Lung microvascular endothelial cell (primary cell): ENCODE results near the gene FKBP1A. TPM values are rescaled to one million over a fixed set of nuclear protein-coding genes. Genes with fewer than 3 reads are reported as not detected.

Experiments used
- DNase-seq, 2 donors: peaks; one replicate each; pipeline versions ENCODE4 v3.0.0 to v3.0.0-alpha.2; 2010; ENCODE audit warnings: low read depth in 2 of 2
- total RNA-seq: library from RNA; depleted of rRNA; stranded (reverse); fragments of >200 nt; gene quantifications from 2 replicates; pipeline ENCODE4 v1.2.1, GENCODE V29; 2014

FKBP1A gene
- 263 and 278 TPM in 2 replicates for total RNA-seq

- peak; percentile 94 for DNase-seq
Observed at GRCh38 chr20:1392693-1393506, at the start of gene FKBP1A. Gene FKBP1A, minus strand, starts transcription at chr20:1393054. Its CDS starts 56 bp downstream, at chr20:1392998.

- DNase-seq, result no peak
Observed at GRCh38 chr20:1442304-1442703, 49.5 kb upstream of the FKBP1A start.

GRCh38 chr20:1441133-1441532 is 48.3 kb upstream of the FKBP1A start:
- no peak for DNase-seq

- peak; percentile 27 to 36 for DNase-seq
Observed at GRCh38 chr20:1440024-1440423, 47.2 kb upstream of the FKBP1A start.

- DNase-seq, result no peak
Observed at GRCh38 chr20:1438361-1438760, 45.5 kb upstream of the FKBP1A start.

- DNase-seq, result peak; percentile 91 to 94
Observed at GRCh38 chr20:1437235-1437904, 44.5 kb upstream of the FKBP1A start.

GRCh38 chr20:1436263-1436662 is 43.4 kb upstream of the FKBP1A start:
- no peak for DNase-seq

GRCh38 chr20:1435337-1435699 is 42.5 kb upstream of the FKBP1A start:
- DNase-seq, result no peak

- peak; percentile 68 to 97 for DNase-seq
Observed at GRCh38 chr20:1434571-1435336, 41.9 kb upstream of the FKBP1A start.

- DNase-seq, result no peak
Observed at GRCh38 chr20:1431158-1431557, 38.3 kb upstream of the FKBP1A start.

- DNase-seq, result peak in 1 of 2 donors; percentile 91
Observed at GRCh38 chr20:1430004-1430451, 37.2 kb upstream of the FKBP1A start.

- DNase-seq, result no peak
Observed at GRCh38 chr20:1429143-1429728, 36.4 kb upstream of the FKBP1A start.

- peak in 1 of 2 donors; percentile 38 for DNase-seq
Observed at GRCh38 chr20:1427457-1428054, 34.7 kb upstream of the FKBP1A start.

- DNase-seq, result no peak
Observed at GRCh38 chr20:1426231-1426849, 33.5 kb upstream of the FKBP1A start.

- no peak for DNase-seq
Observed at GRCh38 chr20:1424336-1424735, 31.5 kb upstream of the FKBP1A start.

GRCh38 chr20:1423625-1424106 is 30.8 kb upstream of the FKBP1A start:
- DNase-seq, result peak; percentile 17 to 68

GRCh38 chr20:1423206-1423605 is 30.4 kb upstream of the FKBP1A start:
- no peak for DNase-seq

- DNase-seq, result no peak
Observed at GRCh38 chr20:1422753-1423152, 29.9 kb upstream of the FKBP1A start.

GRCh38 chr20:1420066-1420465 is 27.2 kb upstream of the FKBP1A start:
- DNase-seq, result no peak

- peak; percentile 38 to 89 for DNase-seq
Observed at GRCh38 chr20:1418350-1418749, 25.5 kb upstream of the FKBP1A start.

- no peak for DNase-seq
Observed at GRCh38 chr20:1417790-1418189, 24.9 kb upstream of the FKBP1A start.
